HCT116 (cell line): Measurements from ENCODE around the gene MAD2L1. TPM values are rescaled to one million over a fixed set of nuclear protein-coding genes. Genes with fewer than 3 reads are reported as not detected.

ENCODE experiments used
- ATAC-seq: fragments of 200-7000 bp; cut with Tn5 transposase; 2 replicates; pipeline ENCODE4 v1.9.1; 2020; ENCODE audit warnings: mild to moderate bottlenecking, moderate library complexity
- BruUV-seq: library from RNA; stranded (reverse); fragments of 400-500 nt; replicated peaks from 2 replicates; lab custom pipeline; 2021; lab: Mats Ljungman, UMichigan
- CTCF ChIA-PET: fragments of 300-600 bp; sonication (Branson Sonifier 250); formaldehyde crosslinking; loops from one replicate; lab custom pipeline; 2021; ENCODE audit warnings: antibody characterized with exemption; lab: Charles Lee
- POLR2A ChIA-PET: fragments of 300-600, 350-600 bp; sonication (Branson Sonifier 250); formaldehyde crosslinking; loops from one replicate; lab custom pipeline; 2021; ENCODE audit warnings: antibody characterized with exemption; lab: Charles Lee
- RAD21 ChIA-PET, 2 experiments: fragments of 300-600 bp; sonication (Branson Sonifier 250); formaldehyde crosslinking; loops; one replicate each; lab custom pipeline; 2023; ENCODE audit warnings: low total read pairs in 2 of 2; ENCODE audit not compliant: uncharacterized antibody in 2 of 2, unreplicated experiment in 2 of 2, low non-redundant PET in 1 of 2; lab: Charles Lee
- DNase-seq: peaks from one replicate; pipeline ENCODE4 v3.0.0-alpha.2; 2010; ENCODE audit warnings: low read depth, low spot score
- H2AFZ ChIP-seq: fragments of 200-600 bp; shearing (Covaris generic), sonication (generic); 2 replicates; pipeline ENCODE4 v1.6.1; 2017; ENCODE audit warnings: low read depth, mixed run types, mixed read lengths, antibody characterized with exemption, low read length; ENCODE audit not compliant: poor library complexity, severe bottlenecking
- H3K27ac ChIP-seq: 2 replicates; pipeline ENCODE4 v1.5.1; 2012; ENCODE audit warnings: low read depth, low read length
- H3K27me3 ChIP-seq: fragments of 200-600 bp; sonication (generic); 2 replicates; pipeline ENCODE4 v1.6.1; 2016; ENCODE audit warnings: mixed run types, low read length, mixed read lengths; ENCODE audit not compliant: insufficient read depth
- H3K36me3 ChIP-seq, 2 experiments: fragments of 200-500 bp in 1 of 2; fragments of 200-600 bp in 1 of 2; sonication (Bioruptor generic) in 1 of 2; sonication (generic) in 1 of 2; 2 replicates each; pipeline versions ENCODE4 v1.5.1 to v1.6.1; 2014 to 2016; ENCODE audit warnings: low read length in 2 of 2, inconsistent platforms in 1 of 2, mixed read lengths in 1 of 2, mixed run types in 1 of 2; ENCODE audit not compliant: insufficient read depth in 2 of 2, control insufficient read depth in 1 of 2
- H3K4me1 ChIP-seq, 2 experiments: fragments of 200-600 bp in 1 of 2; sonication (generic) in 1 of 2; 2 replicates each; pipeline versions ENCODE4 v1.5.1 to v1.6.1; 2012 to 2017; ENCODE audit warnings: low read length in 2 of 2, inconsistent platforms in 1 of 2, mild to moderate bottlenecking in 1 of 2, mixed read lengths in 1 of 2, mixed run types in 1 of 2, moderate library complexity in 1 of 2; ENCODE audit not compliant: insufficient read depth in 2 of 2, control insufficient read depth in 1 of 2
- H3K4me2 ChIP-seq: fragments of 200-600 bp; sonication (generic); 2 replicates; pipeline ENCODE4 v1.6.1; 2017; ENCODE audit warnings: mixed run types, low read length, mixed read lengths
- H3K4me3 ChIP-seq, 2 experiments: fragments of 200-600 bp in 1 of 2; sonication (generic) in 1 of 2; replicated peaks in 1 of 2; 2 replicates each; pipeline ENCODE4 v1.5.1; 2011 to 2016; ENCODE audit warnings: low read length in 2 of 2, control low read depth in 1 of 2, low read depth in 1 of 2, mild to moderate bottlenecking in 1 of 2, mixed read lengths in 1 of 2, mixed run types in 1 of 2
- H3K79me2 ChIP-seq: fragments of 200-600 bp; sonication (generic); 2 replicates; pipeline ENCODE4 v1.6.1; 2017; ENCODE audit warnings: mild to moderate bottlenecking, mixed run types, low read length, moderate library complexity, mixed read lengths; ENCODE audit not compliant: insufficient read depth
- H3K9ac ChIP-seq: fragments of 200-600 bp; sonication (generic); 2 replicates; pipeline ENCODE4 v1.6.1; 2016; ENCODE audit warnings: low read length, mixed read lengths
- H3K9me2 ChIP-seq: fragments of 200-600 bp; sonication (generic), shearing (Covaris generic); 2 replicates; pipeline ENCODE4 v1.6.1; 2017; ENCODE audit warnings: mixed run types, mild to moderate bottlenecking, moderate library complexity; ENCODE audit not compliant: insufficient read depth
- H3K9me3 ChIP-seq, 2 experiments: fragments of 200-500 bp in 1 of 2; fragments of 200-600 bp in 1 of 2; sonication (Bioruptor generic) in 1 of 2; sonication (generic) in 1 of 2; 2 replicates each; pipeline ENCODE4 v1.6.1; 2014 to 2017; ENCODE audit warnings: low read length in 2 of 2, mixed read lengths in 2 of 2, inconsistent platforms in 1 of 2, low read depth in 1 of 2, mild to moderate bottlenecking in 1 of 2, mixed run types in 1 of 2, moderate library complexity in 1 of 2; ENCODE audit not compliant: control insufficient read depth in 1 of 2, insufficient read depth in 1 of 2
- H4K20me1 ChIP-seq: fragments of 200-600 bp; sonication (generic), shearing (Covaris generic); 2 replicates; pipeline ENCODE4 v1.6.1; 2017; ENCODE audit warnings: mixed run types, mild to moderate bottlenecking, moderate library complexity; ENCODE audit not compliant: insufficient read depth
- EGR1 ChIP-seq: IDR thresholded peaks from 2 replicates; pipeline ENCODE4 v1.6.1; 2012; ENCODE audit warnings: low read depth
- ELF1 ChIP-seq: IDR thresholded peaks from 2 replicates; pipeline ENCODE4 v1.6.1; 2012; ENCODE audit warnings: low read depth, borderline replicate concordance
- POLR2AphosphoS5 ChIP-seq: IDR thresholded peaks from 2 replicates; pipeline ENCODE4 v1.6.1; 2011; ENCODE audit warnings: mild to moderate bottlenecking, low read depth, low read length, moderate library complexity
- intact Hi-C: fragments of 100-400 bp; cut with micrococcal nuclease; formaldehyde crosslinking; loops from 2 replicates; pipeline ENCODE4 v1.10.0; 2022
- total RNA-seq: library from RNA; stranded (reverse); gene quantifications from one replicate; pipeline ENCODE4 v1.2.1, GENCODE V29; 2021; ENCODE audit not compliant: unreplicated experiment
- TF ChIP-seq, protein P1 (sequence below), 3 experiments: fragments of 200-600 bp in 1 of 3; sonication (generic) in 1 of 3; IDR thresholded peaks in 2 of 3; conservative IDR thresholded peaks in 1 of 3; 2 replicates each; pipeline ENCODE4 v1.5.1; 2012 to 2017; ENCODE audit warnings: low read depth in 2 of 3, low read length in 2 of 3, antibody characterized with exemption in 1 of 3, borderline replicate concordance in 1 of 3, control low read depth in 1 of 3, mild to moderate bottlenecking in 1 of 3, mixed read lengths in 1 of 3, mixed run types in 1 of 3, moderate library complexity in 1 of 3; ENCODE audit not compliant: insufficient read depth in 1 of 3

Gene MAD2L1
- total RNA-seq, 1 experiment from 2014 or later: 92.9 TPM

DNA sequence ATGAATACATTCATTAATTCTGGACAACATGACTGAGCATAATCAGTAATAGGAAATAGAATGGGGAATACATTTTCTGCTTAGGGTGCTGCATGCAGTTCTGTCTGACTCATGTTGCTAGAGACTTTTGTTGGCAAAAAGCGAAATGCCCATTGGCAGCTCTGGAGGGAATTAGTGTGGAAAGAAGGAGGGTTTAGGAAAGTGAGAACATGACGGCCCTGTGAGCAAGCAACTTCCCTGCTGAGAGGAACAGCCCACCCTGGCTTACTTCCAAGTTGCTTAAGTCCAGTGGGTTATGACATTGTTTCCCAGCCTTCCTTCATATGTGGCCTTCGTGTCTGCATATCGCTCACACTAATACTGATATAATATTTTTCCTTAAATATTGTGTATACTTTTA is 13.8 kb downstream of the MAD2L1 start (continued):
- TF ChIP-seq, protein P1, sequence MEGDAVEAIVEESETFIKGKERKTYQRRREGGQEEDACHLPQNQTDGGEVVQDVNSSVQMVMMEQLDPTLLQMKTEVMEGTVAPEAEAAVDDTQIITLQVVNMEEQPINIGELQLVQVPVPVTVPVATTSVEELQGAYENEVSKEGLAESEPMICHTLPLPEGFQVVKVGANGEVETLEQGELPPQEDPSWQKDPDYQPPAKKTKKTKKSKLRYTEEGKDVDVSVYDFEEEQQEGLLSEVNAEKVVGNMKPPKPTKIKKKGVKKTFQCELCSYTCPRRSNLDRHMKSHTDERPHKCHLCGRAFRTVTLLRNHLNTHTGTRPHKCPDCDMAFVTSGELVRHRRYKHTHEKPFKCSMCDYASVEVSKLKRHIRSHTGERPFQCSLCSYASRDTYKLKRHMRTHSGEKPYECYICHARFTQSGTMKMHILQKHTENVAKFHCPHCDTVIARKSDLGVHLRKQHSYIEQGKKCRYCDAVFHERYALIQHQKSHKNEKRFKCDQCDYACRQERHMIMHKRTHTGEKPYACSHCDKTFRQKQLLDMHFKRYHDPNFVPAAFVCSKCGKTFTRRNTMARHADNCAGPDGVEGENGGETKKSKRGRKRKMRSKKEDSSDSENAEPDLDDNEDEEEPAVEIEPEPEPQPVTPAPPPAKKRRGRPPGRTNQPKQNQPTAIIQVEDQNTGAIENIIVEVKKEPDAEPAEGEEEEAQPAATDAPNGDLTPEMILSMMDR (IDR thresholded peaks at IDR 0.05 in 2 of 3, conservative IDR thresholded peaks at IDR 0.05 in 1 of 3; ENCODE audit: borderline replicate concordance in 1 of 3, insufficient read depth in 1 of 3, low read depth in 2 of 3, low read length in 2 of 3): no peak
- TF ChIP-seq POLR2AphosphoS5: no peak

DNA sequence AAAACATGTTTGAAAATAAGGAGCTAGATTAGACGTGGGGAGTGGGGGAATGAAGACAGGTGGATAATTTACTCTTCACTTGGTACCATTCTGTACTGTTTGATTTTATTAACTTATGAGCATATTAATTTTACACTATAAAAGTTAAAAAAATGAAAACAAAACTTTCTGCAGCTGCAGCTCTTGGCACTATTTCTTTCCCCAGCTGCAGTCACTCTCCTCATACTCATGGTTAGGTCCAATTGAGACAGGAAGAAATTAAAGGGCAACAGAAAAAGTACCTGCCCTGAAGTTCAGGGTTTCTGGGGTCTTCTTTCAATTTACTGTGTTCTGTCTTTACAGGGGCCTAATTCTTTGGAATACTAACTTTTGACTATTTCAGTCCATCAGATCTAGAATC is 15.4 kb downstream of the MAD2L1 start:
- H3K9ac ChIP-seq: no peak overlapping the region
- no peaks in the 10 kb centered on the region; a peak in 1 of 4 replicates for H3K36me3 ChIP-seq
- no peaks in the 10 kb centered on the region for H3K9me2 ChIP-seq
- no peak overlapping the region for H2AFZ ChIP-seq
- no peaks in the 10 kb centered on the region for H4K20me1 ChIP-seq
- no peaks in the 10 kb centered on the region for H3K9me3 ChIP-seq
- intact Hi-C loops: loop anchor here (2.0 kb wide), 1 partner anchor 1068 kb away; no protein-coding TSS in a partner anchor
- RAD21 ChIA-PET: no interaction called here
- DNase-seq (no peak), ATAC-seq (no peak)
- H3K27me3 ChIP-seq: no peaks in the 10 kb centered on the region
- no peaks in the 10 kb centered on the region for H3K79me2 ChIP-seq
- peaks cover 0 to 4% of the 10 kb centered on the region in 2 experiments; a peak in 2 of 4 replicates for H3K4me1 ChIP-seq
- BruUV-seq: no TSS peak
- TF ChIP-seq POLR2AphosphoS5 (no peak), EGR1 (no peak), ELF1 (no peak)
- H3K27ac ChIP-seq: no peak overlapping the region
- H3K4me3 ChIP-seq: no peak overlapping the region
- H3K4me2 ChIP-seq: no peak overlapping the region
- CTCF ChIA-PET: interaction anchor here (2.1 to 3.3 kb wide), 2 partner anchors 422 to 492 kb away, joined by 9 to 12 read pairs; partner anchors contain the start of gene PDE5A
- POLR2A ChIA-PET: no interaction called here
